ENCODE measurements around the gene ZC3H14.

ZC3H14 gene

DNA sequence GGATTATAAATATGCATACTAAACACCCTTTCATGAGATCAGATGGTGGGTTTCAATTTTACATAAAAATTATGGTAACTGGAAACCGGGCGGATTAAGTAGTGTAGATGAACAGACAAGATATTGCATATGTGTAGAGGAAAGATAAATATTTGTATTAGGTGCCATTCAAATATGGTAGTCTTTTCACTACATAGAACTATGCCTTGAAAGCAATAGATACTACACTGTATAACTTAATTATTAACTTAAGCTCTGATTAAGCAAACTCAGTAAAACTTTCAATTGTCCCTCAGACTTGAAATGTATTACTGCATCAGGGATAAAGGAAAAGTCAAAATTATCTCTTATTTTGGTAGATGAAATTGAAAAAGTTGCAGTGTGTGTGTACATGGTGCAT lies 10.0 kb upstream of the ZC3H14 start:
- DNase-seq (ENCODE audit: low read depth): no peak

DNA sequence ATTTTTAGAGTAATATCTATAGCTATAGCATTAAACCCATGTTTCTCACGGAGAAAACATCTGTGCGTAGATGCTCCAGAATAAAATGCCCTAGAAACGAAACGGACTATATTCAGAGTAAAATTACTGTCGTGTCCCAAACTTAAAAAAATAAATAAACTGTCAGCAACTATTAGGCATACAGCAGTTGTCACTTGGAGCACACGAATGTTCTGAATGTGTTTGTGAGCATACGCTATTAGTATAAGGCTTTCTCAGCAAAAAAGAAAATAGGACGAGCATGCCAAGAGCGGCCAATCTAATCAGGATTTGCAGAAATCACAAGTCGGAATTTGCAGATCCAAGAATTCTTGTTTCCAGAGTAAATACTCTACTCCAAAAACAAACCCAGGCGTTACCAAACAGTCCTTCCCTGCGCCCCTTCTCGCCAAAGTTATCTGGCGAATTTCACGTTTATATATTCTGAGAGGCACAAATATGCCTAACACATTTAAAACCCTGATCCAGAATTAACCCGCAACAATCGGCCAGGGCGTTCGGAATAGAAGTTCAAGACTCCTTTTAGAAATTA lies 8.9 kb upstream of the ZC3H14 start:
- DNase-seq (ENCODE audit: low read depth): no peak

DNA sequence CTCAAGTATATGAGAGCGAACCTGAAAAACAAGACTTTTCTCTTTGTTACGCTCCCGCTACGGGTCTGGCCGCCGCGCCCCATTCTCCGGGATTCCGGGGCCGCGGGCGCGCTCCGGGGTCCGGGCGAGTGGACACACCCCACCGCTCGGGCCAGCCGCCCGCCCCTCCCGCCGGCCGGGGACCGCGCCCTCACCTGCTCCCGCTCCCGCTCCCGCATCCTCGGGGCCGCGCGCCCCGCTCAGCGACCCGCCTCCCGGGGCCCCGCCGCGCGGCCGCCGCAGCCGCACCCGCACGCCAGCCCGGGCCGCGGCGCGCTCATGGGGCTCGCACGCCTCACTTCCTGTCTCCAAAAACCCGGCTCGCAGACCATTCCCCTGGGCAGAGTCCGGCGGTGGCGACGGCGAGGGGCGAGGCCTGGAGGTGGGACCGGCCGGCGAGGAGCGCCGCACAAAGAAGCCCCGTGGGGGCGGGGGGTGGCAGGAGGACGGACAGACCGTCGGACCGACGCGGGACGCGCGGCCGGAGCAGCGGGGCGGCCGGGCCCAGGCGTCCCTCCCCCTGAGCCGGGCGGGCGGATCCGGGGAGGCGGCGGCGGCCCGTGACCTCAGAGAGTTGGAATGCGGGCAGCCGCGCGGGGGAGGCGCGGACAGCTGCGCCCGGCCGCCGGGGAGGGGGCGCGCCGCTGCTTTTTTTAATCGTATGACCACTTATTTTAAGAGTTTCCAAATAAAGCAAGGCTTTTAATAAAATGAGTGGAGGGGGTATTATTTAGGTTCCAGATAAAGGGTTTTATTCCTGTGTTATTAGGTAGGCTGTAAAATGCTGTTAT lies 8.2 kb upstream of the ZC3H14 start, which contains the start of gene PTPN21:
PTPN21 (minus strand) TSS at position 551 of the 830 bp plus-strand sequence. CDS start 4,590 bp downstream, outside the sequence.
- DNase-seq (ENCODE audit: low read depth): no peak

DNA sequence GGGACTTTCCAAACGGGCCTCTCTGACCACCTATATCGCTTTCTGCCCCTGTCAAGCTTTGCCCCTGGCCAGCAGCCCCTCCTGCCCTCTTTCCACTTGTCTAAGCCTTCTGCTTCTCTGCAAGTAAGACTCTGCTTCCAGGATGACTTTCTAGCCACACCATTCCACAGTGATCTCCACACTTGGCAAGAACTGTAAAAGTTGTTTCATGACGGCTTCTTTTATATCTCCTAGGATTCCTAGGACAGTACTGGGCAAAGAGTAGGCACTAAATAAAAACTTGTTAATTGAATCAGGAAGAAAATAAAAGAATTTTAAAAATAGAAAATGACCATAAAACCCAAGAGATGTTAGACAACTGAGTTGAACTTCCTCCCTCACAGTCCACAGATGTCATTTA lies 6.3 kb upstream of the ZC3H14 start:
- DNase-seq (ENCODE audit: low read depth): no peak

DNA sequence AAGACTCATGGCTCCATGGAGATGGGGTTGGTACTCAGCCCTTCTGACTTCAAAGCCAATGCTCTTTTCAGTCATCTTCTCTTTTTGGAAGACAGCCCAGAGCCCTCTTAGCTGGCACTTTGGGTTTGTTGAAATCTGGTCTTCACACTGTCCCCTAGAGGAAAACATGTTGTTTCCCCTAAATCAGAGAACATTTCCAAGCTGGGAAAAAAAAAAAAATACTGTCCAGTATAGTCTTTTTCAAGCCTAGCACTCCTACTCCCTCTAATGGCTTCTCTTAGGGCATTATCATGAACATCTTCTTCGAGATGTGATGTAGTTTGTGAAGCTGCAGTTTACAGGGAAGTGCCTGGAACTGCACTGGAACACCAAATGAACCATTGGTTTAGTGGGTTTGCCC lies 3.0 kb upstream of the ZC3H14 start:
- no peak for DNase-seq (ENCODE audit: low read depth)

DNA sequence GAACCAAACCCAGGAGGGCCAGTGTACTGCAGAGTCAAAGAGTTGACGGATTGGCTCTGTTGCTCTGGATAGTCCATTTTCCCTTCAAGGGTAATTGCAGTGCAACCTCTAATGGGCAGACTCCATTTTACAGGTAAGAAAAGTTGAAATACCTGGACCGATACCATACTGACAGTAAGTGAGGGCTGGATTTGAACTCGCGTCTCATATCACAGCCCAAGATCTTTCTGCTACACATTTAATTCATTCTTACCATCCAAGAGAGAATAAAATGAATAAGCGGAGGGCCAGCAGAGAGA lies 356 bp upstream of the ZC3H14 start:
- no peak for DNase-seq (ENCODE audit: low read depth)

DNA sequence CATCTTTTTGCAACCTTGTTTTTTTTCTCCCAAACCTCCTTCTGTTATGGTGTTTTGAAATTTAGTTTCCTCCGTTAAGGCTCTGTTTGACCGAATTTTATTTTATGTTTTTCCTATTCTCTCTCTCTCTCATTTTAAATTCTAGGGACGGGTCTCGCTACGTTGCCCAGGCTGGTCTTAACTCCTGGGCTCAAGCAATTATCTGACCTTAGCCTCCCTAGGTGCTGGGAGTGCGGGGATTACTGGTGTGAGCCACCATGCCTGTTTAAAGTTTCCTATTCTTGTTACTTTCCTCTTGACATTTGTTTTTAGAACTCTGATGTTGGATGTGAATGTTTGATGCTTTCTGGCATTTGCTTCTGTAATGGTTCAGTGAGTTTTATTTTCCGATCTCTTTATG lies 1.0 kb downstream of the ZC3H14 start:
- no peak for DNase-seq (ENCODE audit: low read depth)

DNA sequence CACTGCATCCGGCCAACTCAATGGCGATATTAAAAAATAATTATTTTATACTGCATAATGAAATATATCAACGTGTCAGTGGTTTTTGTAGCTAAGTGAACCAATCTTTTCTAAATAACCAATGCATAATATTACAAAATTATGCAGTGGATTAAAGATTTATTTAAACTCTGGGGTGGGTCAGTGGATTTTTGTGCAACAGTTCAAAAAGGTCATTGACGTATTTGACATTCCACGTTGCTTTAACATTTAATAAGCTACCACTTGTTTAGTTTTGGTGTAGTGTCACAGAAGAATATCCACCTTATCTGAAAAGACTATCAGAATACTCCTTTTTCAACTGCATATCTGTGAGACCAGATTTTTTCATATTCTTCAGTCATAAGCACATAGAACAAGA lies 2.6 kb downstream of the ZC3H14 start:
- no peak for DNase-seq (ENCODE audit: low read depth)

DNA sequence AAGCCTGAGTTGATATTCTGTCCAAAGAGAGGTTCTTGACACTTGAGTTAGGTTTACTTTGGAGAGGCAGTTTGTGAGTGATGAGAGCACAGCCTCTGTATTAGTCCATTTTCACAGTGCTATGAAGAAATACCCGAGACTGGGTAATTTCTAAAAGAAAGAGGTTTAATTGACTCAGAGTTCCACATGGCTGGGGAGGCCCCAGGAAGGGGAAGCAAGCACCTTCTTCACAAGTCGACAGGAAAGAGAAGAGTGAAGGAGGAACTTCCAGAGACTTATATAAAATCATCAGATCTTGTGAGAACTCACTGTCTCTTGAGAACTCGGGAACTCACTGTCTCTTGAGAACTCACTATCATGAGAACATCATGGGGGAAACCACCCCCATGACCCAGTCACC lies 5.4 kb downstream of the ZC3H14 start:
- DNase-seq (ENCODE audit: low read depth): no peak

DNA sequence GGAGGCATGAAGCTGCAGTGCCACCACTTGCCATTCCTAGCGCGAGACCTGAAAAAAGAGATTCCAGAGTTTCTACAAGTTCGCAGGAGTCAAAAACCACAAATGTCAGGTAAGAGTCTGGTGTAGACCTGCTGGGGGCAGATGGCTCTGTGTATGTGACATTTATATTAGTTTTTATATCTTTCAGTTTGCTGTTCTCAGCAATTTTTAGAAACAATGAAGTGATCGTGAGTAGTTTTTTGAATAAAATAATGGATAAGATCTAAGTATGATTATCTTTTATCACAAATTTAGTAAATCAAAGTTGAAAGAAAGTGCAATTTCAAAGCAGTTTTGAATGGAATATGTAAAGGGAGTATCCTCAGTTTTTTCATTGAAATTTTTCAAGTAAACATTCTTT lies 9.3 kb downstream of the ZC3H14 start:
- no peak for DNase-seq (ENCODE audit: low read depth)

DNA sequence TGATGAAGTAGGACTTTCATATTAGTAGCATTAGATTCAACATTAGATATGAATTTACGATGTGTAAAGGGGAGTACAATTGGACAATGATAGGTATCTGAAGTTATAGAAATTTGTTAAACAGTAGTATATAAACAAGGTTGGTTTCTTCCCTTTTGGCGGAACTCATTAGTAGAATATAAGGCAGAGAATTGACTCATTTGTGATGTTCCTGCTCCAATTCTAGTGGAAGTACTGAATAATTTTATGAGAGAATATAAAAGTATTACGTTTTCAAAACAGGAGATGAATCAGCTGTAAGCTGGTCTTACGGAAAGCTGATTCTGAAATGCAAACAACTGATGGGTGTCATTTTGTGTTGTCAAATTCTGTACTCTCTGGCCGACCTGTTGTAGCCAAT lies 13.4 kb downstream of the ZC3H14 start:
- DNase-seq (ENCODE audit: low read depth): no peak

DNA sequence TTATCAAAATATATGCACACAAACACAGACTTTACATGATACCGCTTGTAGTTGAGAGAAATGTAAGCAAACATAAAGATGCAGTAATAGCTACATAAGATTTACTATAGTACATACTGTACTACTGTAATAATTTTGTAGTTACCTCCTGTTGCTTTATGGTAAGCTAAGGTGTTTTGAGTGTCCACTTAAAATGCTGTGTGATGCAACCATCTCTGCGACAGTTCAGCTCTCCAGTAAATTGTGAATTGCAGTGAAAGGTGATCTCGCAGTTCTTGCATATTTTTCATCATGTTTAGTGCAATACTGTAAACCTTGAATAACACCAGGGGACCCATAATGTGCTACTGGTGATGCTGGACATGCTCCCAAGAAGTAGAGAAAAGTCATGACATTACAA lies 21.6 kb downstream of the ZC3H14 start:
- no peak for DNase-seq (ENCODE audit: low read depth)

DNA sequence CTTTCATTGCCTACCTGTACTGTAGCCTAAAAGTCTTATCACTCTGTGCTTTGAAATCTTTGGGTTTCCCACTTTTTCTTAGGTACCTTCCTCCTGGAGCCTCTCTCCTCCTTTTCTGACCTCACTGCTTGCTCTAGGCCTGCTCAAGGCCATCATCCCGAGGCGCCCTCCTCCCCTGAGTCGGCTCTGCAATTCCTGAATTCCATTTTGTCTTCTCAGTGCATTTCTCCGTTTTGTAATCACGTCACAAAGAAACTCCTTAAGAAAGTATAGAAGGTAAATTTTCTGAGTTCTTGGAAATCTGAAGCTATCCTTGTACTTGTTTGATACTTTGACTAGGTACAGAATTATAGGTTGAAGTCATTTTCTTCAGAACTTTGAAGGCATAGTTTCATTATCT lies 25.2 kb downstream of the ZC3H14 start:
- DNase-seq (ENCODE audit: low read depth): no peak

DNA sequence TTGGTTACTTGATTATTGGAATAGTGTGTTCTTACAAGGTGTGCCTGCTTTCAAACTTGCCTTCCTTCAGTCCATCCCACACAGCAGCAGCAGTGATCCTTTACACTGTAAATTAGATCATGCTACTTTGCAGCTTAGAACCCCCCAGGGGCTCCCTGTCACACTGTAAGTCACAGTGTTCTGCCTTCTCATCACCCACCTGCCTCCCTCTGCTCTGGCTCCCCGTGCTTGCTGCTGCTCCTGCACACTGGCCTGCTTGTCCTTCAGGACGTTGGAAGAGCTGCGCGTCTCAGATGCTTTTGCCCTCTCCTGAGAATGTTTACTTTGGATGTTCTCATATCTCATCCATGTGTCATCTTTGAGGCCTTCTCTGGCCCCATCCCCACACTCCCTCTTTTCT lies 27.3 kb downstream of the ZC3H14 start:
- DNase-seq (ENCODE audit: low read depth): no peak

DNA sequence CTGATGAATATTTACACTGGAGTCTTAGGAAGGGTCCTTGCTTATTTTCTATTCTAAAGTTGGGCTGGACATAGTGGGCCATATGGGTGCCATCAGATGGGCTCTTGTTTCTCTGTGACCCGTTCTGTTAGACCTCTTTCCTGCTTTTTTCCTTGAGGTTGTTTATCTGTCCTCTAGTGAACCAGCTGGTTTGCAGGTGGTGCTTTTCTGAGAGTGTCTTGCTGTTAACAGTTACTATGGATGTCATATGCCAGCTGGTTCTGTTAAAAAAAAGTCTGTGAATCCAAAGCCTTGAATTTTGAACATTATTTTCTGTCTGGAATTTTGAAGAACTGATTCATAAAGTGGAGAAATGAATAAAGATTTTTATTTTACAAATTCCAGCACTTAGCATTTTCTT lies 29.2 kb downstream of the ZC3H14 start:
- no peak for DNase-seq (ENCODE audit: low read depth)

DNA sequence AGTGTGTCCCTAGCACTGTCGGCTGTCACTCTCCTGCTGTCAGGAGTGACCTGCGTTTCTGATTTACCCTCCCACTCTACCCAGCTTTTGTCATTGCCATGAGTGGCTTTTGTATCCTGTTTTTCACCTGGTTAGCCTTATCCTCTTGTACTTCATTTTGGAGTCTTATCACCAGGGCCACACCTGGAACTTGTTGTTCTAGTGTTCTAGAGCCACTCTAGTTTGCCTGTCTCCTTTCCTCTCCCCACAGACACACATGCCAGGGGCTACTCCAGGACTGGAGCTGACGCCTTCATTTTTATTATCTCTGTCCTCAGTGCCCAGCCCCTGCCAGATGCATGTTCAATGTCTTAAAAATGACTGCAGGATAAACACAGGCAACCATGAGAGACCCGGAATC lies 34.2 kb downstream of the ZC3H14 start:
- no peak for DNase-seq (ENCODE audit: low read depth)

DNA sequence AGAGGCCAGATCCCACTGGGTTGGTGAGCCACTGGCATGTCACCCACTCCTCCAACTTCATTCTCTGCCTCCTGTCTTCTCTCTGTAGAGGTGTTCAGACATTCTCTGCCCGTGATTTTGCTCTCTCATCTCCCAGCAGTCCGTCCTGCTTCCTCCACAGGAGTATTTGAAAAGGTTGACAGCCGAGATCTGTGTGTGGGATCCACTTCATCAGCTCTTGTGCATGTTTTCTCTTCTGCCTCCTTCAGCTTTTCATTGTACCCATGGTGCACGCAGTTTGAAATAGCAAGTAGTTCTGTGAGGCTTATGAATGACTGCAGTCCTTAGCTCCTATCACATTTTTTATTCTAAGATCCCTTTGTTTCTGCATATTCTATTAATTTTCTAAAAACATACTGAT lies 34.8 kb downstream of the ZC3H14 start:
- DNase-seq (ENCODE audit: low read depth): no peak

DNA sequence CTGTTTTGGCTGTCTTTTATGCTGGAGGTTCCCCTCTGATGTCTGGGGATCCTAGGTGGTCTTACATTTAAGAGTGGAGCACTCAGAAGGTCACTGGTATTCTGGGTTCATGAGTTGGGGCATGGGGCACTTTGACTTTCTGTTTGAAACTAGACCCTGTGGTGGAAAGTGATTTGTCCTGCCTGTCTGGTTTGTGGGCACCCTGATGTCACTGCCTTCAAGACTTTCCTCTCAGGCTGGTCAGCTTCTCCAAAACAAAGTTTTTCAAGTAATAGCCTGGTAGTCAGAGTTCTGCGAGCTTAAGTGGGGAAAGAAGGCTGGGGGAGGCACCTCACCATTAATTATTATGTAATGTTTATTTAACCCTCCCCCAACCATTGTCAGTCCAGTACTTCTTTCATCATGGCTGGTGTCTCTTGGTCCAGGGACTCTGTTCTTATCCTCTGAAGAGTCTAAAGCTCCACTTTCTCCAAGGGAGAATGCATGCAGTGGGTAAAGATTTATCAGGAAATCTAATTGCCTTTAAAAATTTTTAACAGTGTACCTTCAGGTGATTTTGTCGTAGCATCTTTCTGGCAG lies 35.3 kb downstream of the ZC3H14 start:
- DNase-seq (ENCODE audit: low read depth): no peak

DNA sequence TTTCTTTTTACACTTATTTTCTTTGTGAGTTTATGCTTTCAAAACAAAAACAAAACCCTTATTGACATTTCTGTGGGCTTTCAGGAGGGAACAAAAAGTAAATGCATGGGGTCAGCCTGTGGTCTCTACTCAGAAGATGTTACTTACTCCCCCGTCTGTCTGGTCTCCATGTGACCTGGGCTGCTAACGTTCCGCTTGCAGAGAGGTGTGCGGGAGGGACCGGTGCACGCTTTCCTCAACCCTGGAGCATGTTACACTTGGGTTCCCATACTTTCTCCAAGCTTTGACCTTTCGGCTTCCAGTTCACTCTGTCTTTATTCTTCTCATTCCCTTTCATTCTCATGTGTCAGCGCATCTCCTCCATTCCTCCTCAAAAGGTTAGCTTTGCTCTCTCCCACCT lies 36.5 kb downstream of the ZC3H14 start:
- no peak for DNase-seq (ENCODE audit: low read depth)

DNA sequence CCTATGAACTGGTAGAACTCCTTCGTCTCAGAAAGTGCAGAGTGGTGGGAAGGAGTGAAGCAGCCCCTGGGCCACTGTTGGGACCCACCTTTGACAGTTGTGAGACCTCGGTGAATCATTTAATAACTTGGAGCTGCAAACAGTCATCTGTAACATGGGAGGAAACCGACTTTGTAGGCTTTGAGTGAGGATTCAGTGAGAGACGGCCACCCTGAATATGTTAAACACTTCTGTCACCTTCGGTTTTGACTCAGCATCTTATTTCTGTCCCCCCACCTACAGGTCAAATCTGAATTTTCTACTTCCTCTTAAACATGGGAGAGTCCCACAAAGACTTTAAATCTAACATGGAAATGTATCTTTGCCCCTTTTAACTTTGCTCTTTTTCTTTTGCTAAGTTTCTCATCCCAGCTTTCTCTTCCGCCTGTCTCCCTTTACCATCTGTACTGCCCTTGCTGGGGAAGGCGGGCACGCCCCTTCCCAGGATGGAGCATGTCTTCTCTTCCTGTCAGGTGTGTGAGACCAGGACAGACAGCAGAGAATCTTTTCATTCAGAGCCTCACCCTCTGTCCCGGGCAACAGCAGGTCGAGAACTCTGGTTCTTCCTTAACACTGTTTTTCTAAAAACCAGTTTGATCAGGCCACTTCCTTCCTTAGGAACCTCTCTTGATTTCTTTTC lies 37.1 kb downstream of the ZC3H14 start:
- DNase-seq (ENCODE audit: low read depth): no peak

DNA sequence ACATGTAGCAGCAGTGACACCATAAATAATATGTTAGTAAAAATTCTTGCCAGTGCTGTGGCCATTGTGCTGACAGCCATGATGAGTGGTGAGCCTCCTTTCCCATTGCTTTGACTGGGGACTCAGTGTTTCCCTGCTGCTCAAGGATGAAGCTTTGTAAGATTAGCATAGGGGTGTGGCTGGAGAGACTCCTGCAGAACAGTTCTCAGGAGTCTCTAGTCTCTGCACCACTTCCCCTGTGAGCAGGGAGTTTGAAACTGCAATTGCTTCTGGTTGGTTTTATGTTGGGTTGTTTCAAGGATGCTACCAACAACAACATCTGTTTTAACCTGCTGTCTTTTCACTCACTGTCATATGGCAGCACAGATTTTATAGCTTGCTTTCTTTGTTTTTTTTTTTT lies 41.4 kb downstream of the ZC3H14 start:
- no peak for DNase-seq (ENCODE audit: low read depth)

DNA sequence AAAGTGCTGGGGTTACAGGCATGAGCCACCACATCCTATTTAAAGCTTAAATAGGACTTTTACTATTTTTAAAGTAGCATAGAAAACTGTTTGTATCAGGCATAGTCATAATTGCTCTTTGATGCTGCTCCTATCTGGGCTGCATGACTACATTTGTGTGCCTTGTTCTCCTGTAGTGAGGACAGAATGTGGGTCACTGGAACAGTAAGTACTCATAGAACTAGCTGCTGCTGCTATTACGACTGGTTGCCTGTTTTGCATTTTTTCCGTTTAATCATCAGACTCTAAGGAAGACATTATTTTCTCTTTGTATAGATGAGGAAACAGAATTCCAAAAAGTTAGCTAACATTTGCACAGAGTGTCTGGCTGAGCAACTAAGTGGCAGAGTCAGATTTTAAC lies 42.8 kb downstream of the ZC3H14 start:
- no peak for DNase-seq (ENCODE audit: low read depth)

DNA sequence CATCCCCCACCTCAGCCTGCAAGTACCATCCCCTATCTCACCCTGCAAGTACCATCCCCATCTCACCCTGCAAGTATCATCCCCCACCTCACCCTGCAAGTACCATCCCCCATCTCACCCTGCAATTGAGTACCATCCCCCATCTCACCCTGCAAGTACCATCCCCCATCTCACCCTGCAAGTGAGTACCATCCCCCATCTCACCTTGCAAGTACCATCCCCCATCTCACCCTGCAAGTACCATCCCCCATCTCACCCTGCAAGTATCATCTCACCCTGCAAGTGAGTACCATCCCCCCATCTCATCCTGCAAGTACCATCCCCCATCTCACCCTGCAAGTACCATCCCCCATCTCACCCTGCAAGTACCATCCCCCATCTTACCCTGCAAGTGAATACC lies 45.0 kb downstream of the ZC3H14 start:
- DNase-seq (ENCODE audit: low read depth): no peak

All from CMK (cell line).